H1 (cell line): ENCODE data around the gene BBS9.

Experiments
- CEBPB ChIP-seq: IDR thresholded peaks from 2 replicates; pipeline ENCODE4 v1.6.1; 2012; ENCODE audit warnings: low read depth, low read length
- EZH2 ChIP-seq: fragments of 200-600 bp; sonication (generic); IDR thresholded peaks from 2 replicates; pipeline ENCODE4 v1.7.1; 2012; ENCODE audit warnings: low read depth, mild to moderate bottlenecking, moderate library complexity, low read length, inconsistent platforms; ENCODE audit not compliant: severe bottlenecking
- GABPA ChIP-seq: IDR thresholded peaks from 2 replicates; pipeline ENCODE4 v1.6.1; 2011; ENCODE audit warnings: mild to moderate bottlenecking, low read length, moderate library complexity, borderline replicate concordance; ENCODE audit not compliant: insufficient read depth
- TEAD4 ChIP-seq: IDR thresholded peaks from 2 replicates; pipeline ENCODE4 v1.6.1; 2012; ENCODE audit warnings: low read depth, low read length, inconsistent platforms, mixed read lengths
- TF ChIP-seq, protein P1 (sequence below), 3 experiments: IDR thresholded peaks; 1 replicate in 2 of 3; 2 replicates in 1 of 3; pipeline versions ENCODE4 v1.5.1 to v1.6.1; 2011; ENCODE audit warnings: low read length in 3 of 3, mild to moderate bottlenecking in 3 of 3, inconsistent platforms in 2 of 3, low read depth in 1 of 3, moderate library complexity in 1 of 3; ENCODE audit not compliant: insufficient read depth in 1 of 3; ENCODE audit errors: control extremely low read depth in 1 of 3

DNA sequence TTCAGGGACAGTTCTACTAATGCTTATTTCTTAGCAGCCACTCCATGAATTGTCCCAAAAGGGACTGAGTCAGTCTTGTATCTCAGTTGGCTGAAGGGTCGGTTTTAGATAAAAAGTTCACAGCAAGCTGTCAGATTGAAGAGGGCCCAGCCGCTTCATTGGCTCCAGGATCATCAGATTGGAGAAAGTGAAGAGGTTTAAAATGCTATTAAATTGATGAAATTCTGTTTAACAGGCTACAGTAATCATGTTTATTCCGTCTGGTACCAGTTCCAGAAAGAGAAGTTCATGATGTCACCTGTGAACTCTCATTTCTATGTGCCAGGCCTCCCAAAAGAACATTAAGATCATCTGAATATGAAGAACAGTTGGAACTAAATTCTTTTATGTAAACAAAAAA, 481.6 kb downstream of the BBS9 start:
- TF ChIP-seq TEAD4 (no peak), CEBPB (no peak), EZH2 (no peak), GABPA (no peak)
- TF ChIP-seq, protein P1, sequence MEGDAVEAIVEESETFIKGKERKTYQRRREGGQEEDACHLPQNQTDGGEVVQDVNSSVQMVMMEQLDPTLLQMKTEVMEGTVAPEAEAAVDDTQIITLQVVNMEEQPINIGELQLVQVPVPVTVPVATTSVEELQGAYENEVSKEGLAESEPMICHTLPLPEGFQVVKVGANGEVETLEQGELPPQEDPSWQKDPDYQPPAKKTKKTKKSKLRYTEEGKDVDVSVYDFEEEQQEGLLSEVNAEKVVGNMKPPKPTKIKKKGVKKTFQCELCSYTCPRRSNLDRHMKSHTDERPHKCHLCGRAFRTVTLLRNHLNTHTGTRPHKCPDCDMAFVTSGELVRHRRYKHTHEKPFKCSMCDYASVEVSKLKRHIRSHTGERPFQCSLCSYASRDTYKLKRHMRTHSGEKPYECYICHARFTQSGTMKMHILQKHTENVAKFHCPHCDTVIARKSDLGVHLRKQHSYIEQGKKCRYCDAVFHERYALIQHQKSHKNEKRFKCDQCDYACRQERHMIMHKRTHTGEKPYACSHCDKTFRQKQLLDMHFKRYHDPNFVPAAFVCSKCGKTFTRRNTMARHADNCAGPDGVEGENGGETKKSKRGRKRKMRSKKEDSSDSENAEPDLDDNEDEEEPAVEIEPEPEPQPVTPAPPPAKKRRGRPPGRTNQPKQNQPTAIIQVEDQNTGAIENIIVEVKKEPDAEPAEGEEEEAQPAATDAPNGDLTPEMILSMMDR (IDR thresholded peaks at IDR 0.05; ENCODE audit: control extremely low read depth in 1 of 3, insufficient read depth in 1 of 3, low read depth in 1 of 3, low read length in 3 of 3), result no peak
